Ovary (tissue), 3 donors: Measurements from ENCODE around the gene C6orf15.

Source experiments
- EP300 ChIP-seq: sonication (generic); formaldehyde crosslinking; IDR thresholded peaks from one replicate; pipeline ENCODE4 v1.6.1; 2017; ENCODE audit warnings: antibody characterized with exemption
- TF ChIP-seq, protein P1 (sequence below), 3 donors: fragments of 450-650 bp in 2 of 3; fragments of 200-600 bp in 1 of 3; IDR thresholded peaks; one replicate each; pipeline versions ENCODE4 v1.5.1 to v1.8.0; 2016 to 2022; ENCODE audit warnings: antibody characterized with exemption in 3 of 3, mild to moderate bottlenecking in 1 of 3
- donor health status: DM: no; HTN: no; CAD: no.

GRCh38 chr6:31081872-31082271 lies 30.5 kb downstream of the C6orf15 start:
- TF ChIP-seq, protein P1, sequence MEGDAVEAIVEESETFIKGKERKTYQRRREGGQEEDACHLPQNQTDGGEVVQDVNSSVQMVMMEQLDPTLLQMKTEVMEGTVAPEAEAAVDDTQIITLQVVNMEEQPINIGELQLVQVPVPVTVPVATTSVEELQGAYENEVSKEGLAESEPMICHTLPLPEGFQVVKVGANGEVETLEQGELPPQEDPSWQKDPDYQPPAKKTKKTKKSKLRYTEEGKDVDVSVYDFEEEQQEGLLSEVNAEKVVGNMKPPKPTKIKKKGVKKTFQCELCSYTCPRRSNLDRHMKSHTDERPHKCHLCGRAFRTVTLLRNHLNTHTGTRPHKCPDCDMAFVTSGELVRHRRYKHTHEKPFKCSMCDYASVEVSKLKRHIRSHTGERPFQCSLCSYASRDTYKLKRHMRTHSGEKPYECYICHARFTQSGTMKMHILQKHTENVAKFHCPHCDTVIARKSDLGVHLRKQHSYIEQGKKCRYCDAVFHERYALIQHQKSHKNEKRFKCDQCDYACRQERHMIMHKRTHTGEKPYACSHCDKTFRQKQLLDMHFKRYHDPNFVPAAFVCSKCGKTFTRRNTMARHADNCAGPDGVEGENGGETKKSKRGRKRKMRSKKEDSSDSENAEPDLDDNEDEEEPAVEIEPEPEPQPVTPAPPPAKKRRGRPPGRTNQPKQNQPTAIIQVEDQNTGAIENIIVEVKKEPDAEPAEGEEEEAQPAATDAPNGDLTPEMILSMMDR (IDR thresholded peaks at IDR 0.05), result no peak
- no peak for TF ChIP-seq EP300
